Endothelial cell (in vitro differentiated cells): Measurements from ENCODE around the gene CYB561A3. TPM values are rescaled to one million over a fixed set of nuclear protein-coding genes. Genes with fewer than 3 reads are reported as not detected.

ENCODE experiments used
- DNase-seq: peaks from one replicate; pipeline ENCODE4 v3.0.0; 2021; ENCODE audit warnings: low spot score
- H3K27ac Mint-ChIP-seq: one replicate; pipeline ENCODE4 v1.8.0; 2021; ENCODE audit warnings: mixed read lengths, inconsistent platforms; ENCODE audit not compliant: unreplicated experiment
- H3K27me3 Mint-ChIP-seq: one replicate; pipeline ENCODE4 v1.8.0; 2021; ENCODE audit warnings: mild to moderate bottlenecking, moderate library complexity, mixed read lengths, inconsistent platforms; ENCODE audit not compliant: unreplicated experiment
- H3K36me3 Mint-ChIP-seq: one replicate; pipeline ENCODE4 v1.8.0; 2021; ENCODE audit warnings: mild to moderate bottlenecking, low read depth, mixed read lengths, inconsistent platforms; ENCODE audit not compliant: unreplicated experiment
- H3K4me1 Mint-ChIP-seq: one replicate; pipeline ENCODE4 v1.8.0; 2021; ENCODE audit warnings: mild to moderate bottlenecking, mixed read lengths, inconsistent platforms; ENCODE audit not compliant: unreplicated experiment
- H3K4me3 Mint-ChIP-seq: one replicate; pipeline ENCODE4 v1.8.0; 2021; ENCODE audit warnings: mild to moderate bottlenecking, mixed read lengths, inconsistent platforms; ENCODE audit not compliant: unreplicated experiment
- H3K9me3 Mint-ChIP-seq: one replicate; pipeline ENCODE4 v1.8.0; 2021; ENCODE audit warnings: mixed read lengths, inconsistent platforms; ENCODE audit not compliant: unreplicated experiment
- CTCF ChIP-seq: fragments of 200-600 bp; sonication (generic); IDR thresholded peaks from one replicate; pipeline ENCODE4 v1.5.0; 2021; ENCODE audit warnings: antibody characterized with exemption; ENCODE audit not compliant: unreplicated experiment
- total RNA-seq: library from RNA; stranded (reverse); fragmentation: NEBNext Ultra II Directional; extraction: Animal tissue kit (Norgen Biotek cat#: 25700); gene quantifications from one replicate; pipeline ENCODE4 v1.2.1, GENCODE V29; 2021; ENCODE audit not compliant: unreplicated experiment

CYB561A3 gene
- total RNA-seq, 1 donor from 2014 or later, result 21.6 TPM

DNA sequence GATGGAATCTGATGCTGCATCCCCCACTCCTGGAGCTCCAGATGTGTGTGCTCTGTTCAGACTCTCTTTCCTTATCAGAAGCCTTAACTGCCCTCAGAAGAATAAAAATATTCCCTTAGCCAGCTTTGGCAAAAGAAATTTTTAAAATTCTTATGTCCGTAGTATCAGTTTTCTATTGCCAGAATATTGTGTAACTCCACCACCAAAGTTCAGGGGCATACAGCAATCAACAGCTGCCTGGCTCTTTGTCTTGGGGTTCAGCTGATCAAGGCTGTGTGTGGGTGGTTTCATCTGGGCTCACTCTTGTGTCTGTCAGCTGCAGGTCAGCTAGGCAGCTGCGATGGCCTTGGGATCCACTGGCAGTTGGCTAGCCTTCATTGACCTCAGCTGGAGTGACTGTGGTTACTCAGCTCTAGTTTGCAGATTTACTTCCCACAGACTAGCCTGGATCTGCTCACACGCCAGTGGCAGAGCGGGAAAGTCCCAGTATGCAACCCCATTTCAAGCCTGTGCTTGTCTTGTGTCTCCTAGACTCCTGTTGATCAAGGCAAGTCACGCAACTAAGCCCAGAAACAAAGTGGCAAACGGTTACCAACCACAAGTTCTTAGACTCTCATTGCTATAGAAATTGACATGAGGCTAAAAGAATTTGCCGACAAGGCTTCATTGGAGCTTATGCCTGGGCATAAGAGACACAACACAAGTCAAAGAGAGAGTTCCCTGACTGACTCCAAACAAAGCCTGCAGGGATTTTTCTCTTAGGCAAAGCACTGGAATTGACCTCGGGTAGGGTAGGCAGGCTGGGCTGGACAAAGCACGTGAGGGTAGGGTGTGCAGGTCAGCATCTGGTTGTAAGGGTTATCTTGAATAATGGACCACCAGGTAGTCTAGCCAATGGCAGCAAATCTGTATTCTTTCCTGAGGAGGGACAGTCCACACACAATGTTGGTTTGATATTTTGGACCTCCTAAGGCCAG lies 8.0 kb upstream of the CYB561A3 start:
- Mint-ChIP-seq H3K9me3 (peaks cover 7% of the 10 kb centered on the region), H3K4me3 (peak overlapping the region; percentile 29), H3K27ac (no peak overlapping the region), H3K4me1 (no peaks in the 10 kb centered on the region), H3K36me3 (peaks cover 40% of the 10 kb centered on the region), H3K27me3 (peaks cover 1% of the 10 kb centered on the region)
- no peak for TF ChIP-seq CTCF
- no peak for DNase-seq

DNA sequence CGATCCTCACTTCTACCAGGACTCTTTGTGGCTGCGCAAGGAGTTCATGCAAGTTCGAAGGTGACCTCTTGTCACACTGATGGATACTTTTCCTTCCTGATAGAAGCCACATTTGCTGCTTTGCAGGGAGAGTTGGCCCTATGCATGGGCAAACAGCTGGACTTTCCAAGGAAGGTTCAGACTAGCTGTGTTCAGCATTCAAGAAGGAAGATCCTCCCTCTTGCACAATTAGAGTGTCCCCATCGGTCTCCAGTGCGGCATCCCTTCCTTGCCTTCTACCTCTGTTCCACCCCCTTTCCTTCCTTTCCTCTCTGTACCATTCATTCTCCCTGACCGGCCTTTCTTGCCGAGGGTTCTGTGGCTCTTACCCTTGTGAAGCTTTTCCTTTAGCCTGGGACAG lies 7.0 kb upstream of the CYB561A3 start:
- peaks cover 40% of the 10 kb centered on the region for H3K36me3 Mint-ChIP-seq
- peaks cover 3% of the 10 kb centered on the region for H3K4me1 Mint-ChIP-seq
- peaks cover 1% of the 10 kb centered on the region for H3K27me3 Mint-ChIP-seq
- H3K27ac Mint-ChIP-seq, result no peak overlapping the region
- H3K4me3 Mint-ChIP-seq, result peak overlapping the region; percentile 9
- peaks cover 7% of the 10 kb centered on the region for H3K9me3 Mint-ChIP-seq
- no peak for DNase-seq
- TF ChIP-seq CTCF, result no peak

DNA sequence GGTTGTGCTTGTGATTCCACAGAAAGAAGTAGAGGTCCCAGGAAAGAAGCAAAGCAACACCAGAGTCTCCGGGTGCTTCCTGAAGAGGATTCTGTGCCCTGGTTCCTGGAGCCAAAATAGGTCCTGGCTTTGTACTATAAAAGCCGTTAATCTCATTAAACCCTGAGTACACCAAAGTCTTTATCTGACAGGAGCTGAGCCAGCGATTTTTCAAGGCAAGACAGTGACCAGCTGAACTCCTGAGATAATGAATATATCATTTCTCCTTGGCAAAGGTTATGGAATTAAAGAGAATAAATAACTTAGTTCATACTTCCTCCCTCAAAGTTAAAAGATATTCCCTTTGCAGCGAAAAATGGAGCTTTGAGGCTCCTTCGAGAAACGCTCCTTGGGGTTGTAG lies 5.7 kb upstream of the CYB561A3 start:
- H3K4me1 Mint-ChIP-seq, result peaks cover 13% of the 10 kb centered on the region
- H3K27me3 Mint-ChIP-seq, result peaks cover 6% of the 10 kb centered on the region
- H3K4me3 Mint-ChIP-seq, result no peak overlapping the region
- DNase-seq, result no peak
- no peak for TF ChIP-seq CTCF
- H3K9me3 Mint-ChIP-seq, result peaks cover 7% of the 10 kb centered on the region
- H3K36me3 Mint-ChIP-seq, result peaks cover 40% of the 10 kb centered on the region
- no peak overlapping the region for H3K27ac Mint-ChIP-seq

- peaks cover 32% of the 10 kb centered on the region for H3K4me1 Mint-ChIP-seq
- H3K4me3 Mint-ChIP-seq, result peak overlapping the region; percentile 65
- no peak for DNase-seq
- no peaks in the 10 kb centered on the region for H3K9me3 Mint-ChIP-seq
- H3K27me3 Mint-ChIP-seq, result peaks cover 12% of the 10 kb centered on the region
- H3K36me3 Mint-ChIP-seq, result peaks cover 18% of the 10 kb centered on the region
- TF ChIP-seq CTCF, result no peak
- H3K27ac Mint-ChIP-seq, result no peak overlapping the region
These were observed 2.5 kb upstream of the CYB561A3 start for GRCh38 chr11:61364012-61364675.

DNA sequence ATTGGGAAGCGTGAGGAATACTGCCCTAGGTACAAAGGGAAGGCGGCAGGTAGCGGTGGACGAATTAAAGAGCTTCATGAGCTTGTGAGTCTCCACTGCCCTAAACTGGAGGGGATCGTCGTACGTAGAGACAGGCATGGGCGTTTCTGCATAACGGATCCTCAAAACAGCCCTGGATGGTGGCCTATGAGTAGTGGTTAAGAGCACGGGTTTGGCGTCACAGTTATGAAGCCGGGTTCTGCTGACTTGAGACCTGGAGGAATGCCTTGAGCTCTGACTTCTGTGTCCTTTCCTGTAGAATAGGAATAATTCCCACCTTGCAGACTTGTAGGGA lies 827 bp upstream of the CYB561A3 start:
- peak; percentile 24 for DNase-seq
- Mint-ChIP-seq H3K4me3 (peak overlapping the region; percentile 99), H3K27ac (peak overlapping the region; percentile 100), H3K27me3 (peaks cover 14% of the 10 kb centered on the region), H3K4me1 (peaks cover 33% of the 10 kb centered on the region), H3K9me3 (no peaks in the 10 kb centered on the region), H3K36me3 (peaks cover 6% of the 10 kb centered on the region)
- TF ChIP-seq CTCF, result no peak
